Measurements from ENCODE around the gene MEGF11. TPM values are rescaled to one million over a fixed set of nuclear protein-coding genes. Genes with fewer than 3 reads are reported as not detected.

Gene MEGF11
- total RNA-seq, 1 experiment from 2014 or later, result not detected

DNA sequence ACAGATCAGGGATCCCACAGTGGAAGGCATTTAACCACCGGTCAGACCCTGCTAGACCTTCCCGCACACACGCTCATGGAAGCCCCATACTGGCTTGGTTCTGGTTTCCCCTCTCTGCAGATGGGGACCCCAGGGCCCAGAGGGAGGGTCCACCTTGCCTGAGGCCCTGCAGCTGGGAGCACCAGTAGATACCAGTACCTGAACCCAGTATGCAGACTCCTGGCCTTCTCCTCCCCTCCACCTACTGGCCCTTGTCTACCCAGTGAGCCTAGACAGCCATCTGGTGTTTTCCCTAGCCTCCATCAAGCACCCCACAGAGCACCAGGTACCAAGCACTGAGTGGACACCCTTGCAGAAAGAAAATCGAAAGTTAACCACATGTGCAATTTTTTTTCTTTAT lies 65.1 kb downstream of the MEGF11 start:
- intact Hi-C loops (cut with micrococcal nuclease; ENCODE audit: unreplicated experiment), result no loop called here
- H3K27ac ChIP-seq, result no peak overlapping the region
- no peaks in the 10 kb centered on the region for H3K9me3 ChIP-seq (ENCODE audit: insufficient read depth, low read depth)
- H4K20me1 ChIP-seq (ENCODE audit: insufficient read depth), result no peaks in the 10 kb centered on the region
- H3K79me2 ChIP-seq (ENCODE audit: low read depth), result no peaks in the 10 kb centered on the region
- no peaks in the 10 kb centered on the region for H3K9me2 ChIP-seq (ENCODE audit: insufficient read depth)
- H3K4me3 ChIP-seq, result no peak overlapping the region
- DNase-seq, result no peak
- H3K36me3 ChIP-seq (ENCODE audit: low read depth), result no peaks in the 10 kb centered on the region
- no peak overlapping the region for H2AFZ ChIP-seq
- H3K4me2 ChIP-seq, result no peak overlapping the region
- ChIA-PET POLR2A (ENCODE audit: unreplicated experiment) (no interaction called here), CTCF (no interaction called here)
- H3K27me3 ChIP-seq (ENCODE audit: insufficient read depth, low read depth), result peaks cover 16% of the 10 kb centered on the region; the same call in 1 of the 2 replicates
- no TSS peak for BruUV-seq (replicated peaks)
- TF ChIP-seq, protein P1, sequence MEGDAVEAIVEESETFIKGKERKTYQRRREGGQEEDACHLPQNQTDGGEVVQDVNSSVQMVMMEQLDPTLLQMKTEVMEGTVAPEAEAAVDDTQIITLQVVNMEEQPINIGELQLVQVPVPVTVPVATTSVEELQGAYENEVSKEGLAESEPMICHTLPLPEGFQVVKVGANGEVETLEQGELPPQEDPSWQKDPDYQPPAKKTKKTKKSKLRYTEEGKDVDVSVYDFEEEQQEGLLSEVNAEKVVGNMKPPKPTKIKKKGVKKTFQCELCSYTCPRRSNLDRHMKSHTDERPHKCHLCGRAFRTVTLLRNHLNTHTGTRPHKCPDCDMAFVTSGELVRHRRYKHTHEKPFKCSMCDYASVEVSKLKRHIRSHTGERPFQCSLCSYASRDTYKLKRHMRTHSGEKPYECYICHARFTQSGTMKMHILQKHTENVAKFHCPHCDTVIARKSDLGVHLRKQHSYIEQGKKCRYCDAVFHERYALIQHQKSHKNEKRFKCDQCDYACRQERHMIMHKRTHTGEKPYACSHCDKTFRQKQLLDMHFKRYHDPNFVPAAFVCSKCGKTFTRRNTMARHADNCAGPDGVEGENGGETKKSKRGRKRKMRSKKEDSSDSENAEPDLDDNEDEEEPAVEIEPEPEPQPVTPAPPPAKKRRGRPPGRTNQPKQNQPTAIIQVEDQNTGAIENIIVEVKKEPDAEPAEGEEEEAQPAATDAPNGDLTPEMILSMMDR (conservative IDR thresholded peaks at IDR 0.05), result no peak
- TF ChIP-seq EZH2 (IDR thresholded peaks at IDR 0.05; ENCODE audit: low read depth), result no peak
- H3K4me1 ChIP-seq (replicated peaks; ENCODE audit: insufficient read depth), result no peaks in the 10 kb centered on the region
- no peaks in the 10 kb centered on the region for H3F3A ChIP-seq (ENCODE audit: insufficient read depth, low read depth)

DNA sequence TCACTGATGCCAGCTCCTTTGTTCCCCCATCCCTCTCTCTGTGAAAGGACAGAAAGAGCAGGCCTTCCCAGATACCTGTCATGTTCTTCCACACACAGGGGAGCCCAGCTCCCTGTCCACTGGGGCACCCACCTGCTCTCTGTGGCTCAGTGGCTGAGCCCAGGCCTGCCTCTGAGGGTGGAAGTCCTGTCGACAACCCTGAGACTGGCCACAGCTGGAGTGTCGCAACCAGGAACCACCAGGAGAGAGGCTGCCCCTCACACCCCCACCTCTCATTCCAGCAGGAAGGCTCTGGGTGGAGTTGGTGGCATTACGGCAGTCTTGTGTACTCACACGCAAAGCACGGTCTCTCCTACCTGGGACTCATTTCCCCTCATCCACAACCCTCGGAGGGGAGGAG lies 66.3 kb downstream of the MEGF11 start:
- no peak overlapping the region for H3K4me2 ChIP-seq
- H3K27ac ChIP-seq, result no peak overlapping the region
- no peaks in the 10 kb centered on the region for H3K9me2 ChIP-seq (ENCODE audit: insufficient read depth)
- intact Hi-C loops (cut with micrococcal nuclease; ENCODE audit: unreplicated experiment), result no loop called here
- H3F3A ChIP-seq (ENCODE audit: insufficient read depth, low read depth), result no peaks in the 10 kb centered on the region
- H3K9me3 ChIP-seq (ENCODE audit: insufficient read depth, low read depth), result no peaks in the 10 kb centered on the region
- H3K79me2 ChIP-seq (ENCODE audit: low read depth), result no peaks in the 10 kb centered on the region
- POLR2A ChIA-PET (ENCODE audit: unreplicated experiment), result no interaction called here
- no peak overlapping the region for H3K4me3 ChIP-seq
- H4K20me1 ChIP-seq (ENCODE audit: insufficient read depth), result no peaks in the 10 kb centered on the region
- no peaks in the 10 kb centered on the region for H3K4me1 ChIP-seq (replicated peaks; ENCODE audit: insufficient read depth)
- H3K36me3 ChIP-seq (ENCODE audit: low read depth), result no peaks in the 10 kb centered on the region
- TF ChIP-seq, protein P1 (conservative IDR thresholded peaks at IDR 0.05), result no peak
- TF ChIP-seq EZH2 (IDR thresholded peaks at IDR 0.05; ENCODE audit: low read depth), result no peak
- no peak for DNase-seq
- H2AFZ ChIP-seq, result no peak overlapping the region
- CTCF ChIA-PET, result no interaction called here
- BruUV-seq (replicated peaks), result no TSS peak
- H3K27me3 ChIP-seq (ENCODE audit: insufficient read depth, low read depth), result peaks cover 24% of the 10 kb centered on the region; the same call in 1 of the 2 replicates

GRCh38 chr15:66186049-66186825 lies 67.3 kb downstream of the MEGF11 start:
- Histone ChIP-seq H3K79me2 (ENCODE audit: low read depth) (no peaks in the 10 kb centered on the region), H3F3A (ENCODE audit: insufficient read depth, low read depth) (no peaks in the 10 kb centered on the region), H3K27me3 (ENCODE audit: insufficient read depth, low read depth) (peaks cover 24% of the 10 kb centered on the region; the same call in 1 of the 2 replicates), H4K20me1 (ENCODE audit: insufficient read depth) (no peaks in the 10 kb centered on the region), H3K4me2 (no peak overlapping the region), H3K4me1 (replicated peaks; ENCODE audit: insufficient read depth) (no peaks in the 10 kb centered on the region), H2AFZ (no peak overlapping the region), H3K27ac (no peak overlapping the region), H3K36me3 (ENCODE audit: low read depth) (no peaks in the 10 kb centered on the region), H3K4me3 (no peak overlapping the region), H3K9me2 (ENCODE audit: insufficient read depth) (no peaks in the 10 kb centered on the region), H3K9me3 (ENCODE audit: insufficient read depth, low read depth) (no peaks in the 10 kb centered on the region)
- CTCF ChIA-PET, result no interaction called here
- POLR2A ChIA-PET (ENCODE audit: unreplicated experiment), result no interaction called here
- intact Hi-C loops (cut with micrococcal nuclease; ENCODE audit: unreplicated experiment), result no loop called here
- no peak for TF ChIP-seq EZH2 (IDR thresholded peaks at IDR 0.05; ENCODE audit: low read depth)
- TF ChIP-seq, protein P1 (conservative IDR thresholded peaks at IDR 0.05), result no peak
- no peak for DNase-seq
- no TSS peak for BruUV-seq (replicated peaks)
